Keratinocyte (primary cell): ENCODE results near the gene QRICH1. TPM values are rescaled to one million over a fixed set of nuclear protein-coding genes. Genes with fewer than 3 reads are reported as not detected.

Source experiments
- DNase-seq: peaks from one replicate; pipeline ENCODE4 v3.0.0-alpha.2; 2011; ENCODE audit warnings: low read depth, missing footprints, low spot score
- FAIRE-seq: peaks from 2 replicates; lab custom pipeline; 2011; peaks lifted over from hg19 to GRCh38; lab: Jason Lieb, UNC
- H2AFZ ChIP-seq: 2 replicates; pipeline ENCODE4 v1.6.0; 2012; ENCODE audit warnings: low read length, control low read depth, inconsistent platforms; ENCODE audit not compliant: control insufficient read depth
- H3K27ac ChIP-seq: 2 replicates; pipeline ENCODE4 v1.5.1; 2011; ENCODE audit warnings: low read length; ENCODE audit not compliant: control insufficient read depth, insufficient read depth
- H3K27me3 ChIP-seq: 3 replicates; pipeline ENCODE4 v1.6.0; 2011; ENCODE audit warnings: low read length; ENCODE audit not compliant: control insufficient read depth, insufficient read depth; ENCODE audit errors: extremely low read depth
- H3K36me3 ChIP-seq, 2 experiments: 2 replicates in 1 of 2; 3 replicates in 1 of 2; pipeline ENCODE4 v1.5.1; 2011; ENCODE audit warnings: low read length in 2 of 2, mild to moderate bottlenecking in 1 of 2; ENCODE audit not compliant: control insufficient read depth in 2 of 2, insufficient read depth in 2 of 2; ENCODE audit errors: extremely low read depth in 1 of 2
- H3K4me1 ChIP-seq: 3 replicates; pipeline ENCODE4 v1.5.1; 2011; ENCODE audit warnings: low read length; ENCODE audit not compliant: control insufficient read depth, insufficient read depth; ENCODE audit errors: extremely low read depth
- H3K4me2 ChIP-seq: 3 replicates; pipeline ENCODE4 v1.6.0; 2011; ENCODE audit warnings: low read depth, low read length; ENCODE audit not compliant: control insufficient read depth, insufficient read depth; ENCODE audit errors: extremely low read depth
- H3K4me3 ChIP-seq, 3 experiments: fragments of 200-600 bp in 1 of 3; sonication (generic) in 1 of 3; 2 replicates in 2 of 3; 3 replicates in 1 of 3; pipeline ENCODE4 v1.5.1; 2011 to 2016; ENCODE audit warnings: low read length in 3 of 3, mild to moderate bottlenecking in 3 of 3, control low read depth in 2 of 3, inconsistent platforms in 1 of 3, low read depth in 1 of 3, mixed read lengths in 1 of 3, mixed run types in 1 of 3, moderate library complexity in 1 of 3; ENCODE audit not compliant: control insufficient read depth in 2 of 3, insufficient read depth in 2 of 3; ENCODE audit errors: extremely low read depth in 1 of 3
- H3K79me2 ChIP-seq: 2 replicates; pipeline ENCODE4 v1.6.0; 2012; ENCODE audit warnings: low read length; ENCODE audit not compliant: control insufficient read depth, insufficient read depth
- H3K9ac ChIP-seq: 3 replicates; pipeline ENCODE4 v1.6.0; 2011; ENCODE audit warnings: low read length; ENCODE audit not compliant: control insufficient read depth, insufficient read depth; ENCODE audit errors: extremely low read depth
- H3K9me1 ChIP-seq: 3 replicates; pipeline ENCODE4 v1.6.0; 2011; ENCODE audit warnings: low read length; ENCODE audit not compliant: control insufficient read depth, insufficient read depth; ENCODE audit errors: extremely low read depth
- H3K9me3 ChIP-seq: 2 replicates; pipeline ENCODE4 v1.5.1; 2012; ENCODE audit warnings: low read depth, low read length; ENCODE audit not compliant: control insufficient read depth
- H4K20me1 ChIP-seq: 3 replicates; pipeline ENCODE4 v1.6.0; 2011; ENCODE audit warnings: low read length; ENCODE audit not compliant: control insufficient read depth, insufficient read depth; ENCODE audit errors: extremely low read depth
- CTCF ChIP-seq, 3 experiments: IDR thresholded peaks in 1 of 3; conservative IDR thresholded peaks in 1 of 3; optimal IDR thresholded peaks in 1 of 3; 2 replicates in 2 of 3; 3 replicates in 1 of 3; pipeline versions ENCODE3 to v1.5.1; 2011; ENCODE audit warnings: low read length in 3 of 3, mild to moderate bottlenecking in 3 of 3, moderate library complexity in 2 of 3, control low read depth in 1 of 3, inconsistent platforms in 1 of 3; ENCODE audit not compliant: insufficient read depth in 2 of 3; ENCODE audit errors: extremely low read depth in 1 of 3
- EZH2 ChIP-seq: IDR thresholded peaks from one replicate; pipeline ENCODE4 v1.6.1; 2012; ENCODE audit warnings: inconsistent platforms, mild to moderate bottlenecking, low read length, moderate library complexity
- dilution Hi-C: fragments of 300-500 bp; cut with MboI; formaldehyde crosslinking; loops from one replicate; pipeline ENCODE4 v1.7.0; 2020; ENCODE audit warnings: low sequenced_read_pairs; ENCODE audit not compliant: extremely low pct_ligation_motif_present
- polyA plus RNA-seq, 5 experiments: library from polyadenylated mRNA; depleted of rRNA in 3 of 5; stranded (reverse) in 3 of 5; stranded (forward) in 1 of 5; unstranded in 1 of 5; fragments of >200 nt; gene quantifications; 1 replicate in 1 of 5; 2 replicates in 3 of 5; 3 replicates in 1 of 5; pipeline versions ENCODE4 v1.2.1 to v1.2.3, GENCODE V29; 2011 to 2012; ENCODE audit warnings: missing spikeins in 2 of 5, low read depth in 1 of 5, low replicate concordance in 1 of 5

Gene QRICH1
- polyA plus RNA-seq, 1 donor (not counting 4 experiments of a cell fraction or from before 2014, with no cell fraction given): 60.4 TPM

GRCh38 chr3:49132073-49132436 is 38.2 kb upstream of the QRICH1 start:
- Histone ChIP-seq H3K4me2 (peak overlapping the region; percentile 89), H3K4me3 (peak overlapping the region; percentile 69 to 93 (median 92)), H3K79me2 (peaks cover 18% of the 10 kb centered on the region), H3K9me1 (no peaks in the 10 kb centered on the region), H3K4me1 (peaks cover 19% of the 10 kb centered on the region), H4K20me1 (no peaks in the 10 kb centered on the region), H3K27me3 (no peaks in the 10 kb centered on the region), H3K27ac (no peak overlapping the region), H3K36me3 (peaks cover 9 to 16% of the 10 kb centered on the region in 2 experiments), H2AFZ (peak overlapping the region; percentile 82), H3K9me3 (no peaks in the 10 kb centered on the region), H3K9ac (peak overlapping the region; percentile 73)
- DNase-seq (no peak), FAIRE-seq (no peak)
- TF ChIP-seq EZH2: no peak
- TF ChIP-seq CTCF (optimal IDR thresholded peaks at IDR 0.05 in 1 of 3, IDR thresholded peaks at IDR 0.05 in 1 of 3, conservative IDR thresholded peaks at IDR 0.05 in 1 of 3; ENCODE audit: extremely low read depth in 1 of 3, insufficient read depth in 2 of 3, low read length in 3 of 3): no peak
- dilution Hi-C loops: no loop called here

GRCh38 chr3:49131576-49131975 is 37.7 kb upstream of the QRICH1 start:
- dilution Hi-C loops: no loop called here
- Histone ChIP-seq H3K79me2 (peaks cover 18% of the 10 kb centered on the region), H3K4me3 (peak overlapping the region; percentile 69 to 93 (median 92)), H3K27ac (no peak overlapping the region), H3K9me1 (no peaks in the 10 kb centered on the region), H3K36me3 (peaks cover 10 to 16% of the 10 kb centered on the region in 2 experiments), H4K20me1 (no peaks in the 10 kb centered on the region), H3K9me3 (no peaks in the 10 kb centered on the region), H3K4me1 (peaks cover 19% of the 10 kb centered on the region), H3K9ac (no peak overlapping the region), H3K4me2 (peak overlapping the region; percentile 89), H3K27me3 (no peaks in the 10 kb centered on the region), H2AFZ (no peak overlapping the region)
- FAIRE-seq (no peak), DNase-seq (no peak)
- TF ChIP-seq CTCF (optimal IDR thresholded peaks at IDR 0.05 in 1 of 3, IDR thresholded peaks at IDR 0.05 in 1 of 3, conservative IDR thresholded peaks at IDR 0.05 in 1 of 3; ENCODE audit: extremely low read depth in 1 of 3, insufficient read depth in 2 of 3, low read length in 3 of 3): no peak
- TF ChIP-seq EZH2: no peak
